Nasal cavity respiratory epithelium epithelial cell of viscerocranial mucosa (primary cell): ENCODE measurements around the gene SGCD. TPM values are rescaled to one million over a fixed set of nuclear protein-coding genes. Genes with fewer than 3 reads are reported as not detected.

Source experiments
- total RNA-seq: library from RNA; depleted of rRNA; stranded (reverse); fragments of >200 nt; gene quantifications from 2 replicates; pipeline ENCODE4 v1.2.3, GENCODE V29; 2014

Gene SGCD
- total RNA-seq, result 0.14 TPM in 1 of 2 replicates, not detected in the other

DNA sequence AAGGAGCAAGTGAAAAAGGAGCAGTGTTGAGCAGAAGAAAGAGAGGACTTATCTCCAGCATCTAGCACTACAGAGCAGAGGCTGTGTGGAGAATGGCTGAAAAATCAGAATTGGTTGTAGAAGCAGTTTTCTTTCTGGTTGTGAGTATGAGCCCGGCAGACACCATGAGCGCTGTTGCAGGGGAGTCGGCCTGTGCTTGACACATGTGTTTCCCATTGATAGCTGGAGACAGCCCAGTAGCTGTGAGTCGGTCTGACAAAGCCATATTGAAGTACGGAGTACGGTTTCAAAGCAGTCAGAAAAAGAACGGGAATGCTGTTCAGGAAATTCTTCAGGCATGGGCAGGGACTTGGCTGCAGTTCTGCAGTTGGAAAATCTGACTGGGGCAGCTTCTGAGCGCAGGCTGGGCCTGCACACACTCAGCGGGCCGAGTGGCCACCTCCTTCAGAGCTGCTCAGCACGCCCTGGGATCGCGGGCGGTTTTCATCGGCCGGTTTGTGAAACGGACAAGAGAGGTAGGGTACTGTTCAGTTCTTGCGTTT, at the start of gene SGCD:
TSS of gene SGCD (plus strand) at position 447 of the 542 bp plus-strand sequence.

